Heart left ventricle (tissue), 16 donors: Measurements from ENCODE around the gene MAPK8IP2. TPM values are rescaled to one million over a fixed set of nuclear protein-coding genes. Genes with fewer than 3 reads are reported as not detected.
A peak's percentile ranks its signal among the peaks of the same experiment; 100 is the strongest.

Experiments used
- ATAC-seq, 4 donors: fragments of 200-7000 bp; cut with Tn5 transposase; one replicate each; pipeline ENCODE4 v1.9.1; 2020 to 2022; ENCODE audit warnings: moderate library complexity in 4 of 4, mild to moderate bottlenecking in 3 of 4, moderate number of reproducible peaks in 1 of 4
- DNase-seq, 5 donors: peaks; one replicate each; pipeline ENCODE4 v3.0.0-alpha.2; 2020
- H3K27ac ChIP-seq, 12 donors: fragments of 200-600 bp; sonication (generic) in 4 of 12; one replicate each; pipeline versions ENCODE4 v1.5.0 to v1.8.0; 2016 to 2022; ENCODE audit warnings: mild to moderate bottlenecking in 2 of 12
- H3K27me3 ChIP-seq, 9 donors: fragments of 200-600 bp; sonication (generic) in 2 of 9; one replicate each; pipeline versions ENCODE4 v1.5.1 to v1.8.0; 2016 to 2022; ENCODE audit warnings: mild to moderate bottlenecking in 3 of 9
- H3K36me3 ChIP-seq, 9 donors: fragments of 200-600 bp; sonication (generic) in 2 of 9; one replicate each; pipeline versions ENCODE4 v1.5.0 to v1.8.0; 2018 to 2022; ENCODE audit warnings: mild to moderate bottlenecking in 2 of 9
- H3K4me1 ChIP-seq, 12 donors: fragments of 200-600 bp; sonication (generic) in 4 of 12; one replicate each; pipeline versions ENCODE4 v1.5.0 to v1.8.0; 2016 to 2022; ENCODE audit warnings: mild to moderate bottlenecking in 3 of 12
- H3K4me3 ChIP-seq, 12 donors: fragments of 200-600 bp; sonication (generic) in 4 of 12; one replicate each; pipeline versions ENCODE4 v1.5.0 to v1.8.0; 2017 to 2022; ENCODE audit warnings: mild to moderate bottlenecking in 9 of 12, moderate library complexity in 4 of 12
- H3K9me3 ChIP-seq, 12 donors: fragments of 200-600 bp; sonication (generic) in 4 of 12; one replicate each; pipeline versions ENCODE4 v1.5.0 to v1.8.0; 2016 to 2022; ENCODE audit warnings: mild to moderate bottlenecking in 1 of 12
- CTCF ChIP-seq, 12 donors: fragments of 200-600 bp; sonication (generic) in 4 of 12; IDR thresholded peaks; one replicate each; pipeline versions ENCODE4 v1.5.0 to v1.8.0; 2018 to 2022; ENCODE audit warnings: antibody characterized with exemption in 12 of 12, mild to moderate bottlenecking in 5 of 12
- POLR2A ChIP-seq, 2 donors: fragments of 450-650 bp; IDR thresholded peaks; one replicate each; pipeline ENCODE4 v1.6.1; 2017; ENCODE audit warnings: antibody characterized with exemption in 2 of 2, mild to moderate bottlenecking in 2 of 2, moderate library complexity in 2 of 2
- WGBS, 4 donors: extraction: QIAGEN DNeasy Blood & Tissue Kit in 2 of 4; methylation state at CpG; one replicate each; pipeline versions ENCODE4 v1.1.5 to v1.1.7; 2013 to 2018; 5-methylcytosine and 5-hydroxymethylcytosine counted together
- intact Hi-C, 10 donors: fragments of 100-400 bp; cut with DNase I; formaldehyde crosslinking; loops; one replicate each; pipeline versions ENCODE4 v1.11.1 to v1.14.2; 2022
- polyA plus RNA-seq, 2 donors: library from polyadenylated mRNA; stranded (reverse); fragments of 200-250 nt; gene quantifications; one replicate each; pipeline ENCODE4 v1.2.3, GENCODE V29; 2013
- total RNA-seq, 9 donors: library from RNA; depleted of rRNA in 2 of 9; stranded (reverse); fragments of >200 nt in 2 of 9; fragmentation: NEBNext Ultra II Directional in 3 of 9; extraction: Animal tissue kit (Norgen Biotek cat#: 25700) in 3 of 9; gene quantifications; one replicate each; pipeline versions ENCODE4 v1.1.0 to v1.2.4, GENCODE V29; 2016 to 2023
- donor health status: ischemic (EF 13 %, LVEDD 7.1; RV severe dilation, severe dysfunction).
- donor health status: healthy with polysubstance abuse.
- donor health status: DM: no; HTN: yes; CAD: no.
- donor health status: DM: no; HTN: no; CAD: no.
- donor health status: ischemic (EF 25% LVEDD 6.9; RV normal size, moderate dysfunction).
- donor health status: ischemic (EF 25% LVEDD 5.7; RV mildly dilated, moderate dysfunction).
- donor health status: healthy.
- donor health status: DM: yes; HTN: yes; CAD: no.
- donor health status: ischemic (EF 35%, LVEDD 5.7; RV mildly dilated, moderate dysfunction).
- donor health status: nonischemic (EF 11% LVEDD 7.7; RV severe dilation, severe dysfunction).
- donor health status: DM: yes; HTN: yes; CAD: no.
- donor health status: PGD.
- donor health status: ischemic (EF 29% LVEDD 5.4; RV normal size, mild dysfunction).
- donor health status: nonischemic (EF 23%, LVEDD 6.1; RV moderate dilation, normal function).

Gene MAPK8IP2
- total and polyA plus RNA-seq, 11 donors = 0.09 to 0.79 (median 0.25) TPM

- no peak for TF ChIP-seq CTCF (IDR thresholded peaks at IDR 0.05)
- 87 to 90% (median 89%) methylated on average over 26 of the region's 26 CpGs for WGBS, 4 donors
- no peak for DNase-seq
- peaks cover 0 to 13% (median 0%) of the 10 kb centered on the region in 9 donors for H3K27me3 ChIP-seq
- H3K9me3 ChIP-seq = no peaks in the 10 kb centered on the region
- H3K4me3 ChIP-seq = no peak overlapping the region
- H3K36me3 ChIP-seq = no peaks in the 10 kb centered on the region
- intact Hi-C loops = loop anchor here in 2 of 10 donors (5.0 to 10.0 kb wide), 4 partner anchors 64 to 367 kb away; partner anchors contain the start of genes KLHDC7B (in 2 of the 2) and TUBGCP6 (in 1 of the 2)
- H3K27ac ChIP-seq = no peak overlapping the region
- H3K4me1 ChIP-seq = peaks cover 0 to 6% (median 0%) of the 10 kb centered on the region in 12 donors
- ATAC-seq = no peak
These were observed 10.9 kb downstream of the MAPK8IP2 start for GRCh38 chr22:50611341-50612060.

- TF ChIP-seq CTCF (IDR thresholded peaks at IDR 0.05) (no peak), POLR2A (IDR thresholded peaks at IDR 0.05) (no peak)
- 67 to 73% (median 71%) methylated on average over 6 of the region's 6 CpGs for WGBS, 4 donors
- peaks cover 0 to 7% (median 0%) of the 10 kb centered on the region in 9 donors for H3K27me3 ChIP-seq
- no peak overlapping the region for H3K27ac ChIP-seq
- no peaks in the 10 kb centered on the region for H3K9me3 ChIP-seq
- intact Hi-C loops = loop anchor here in 2 of 10 donors (5.0 to 10.0 kb wide), 4 partner anchors 65 to 367 kb away; partner anchors contain the start of genes KLHDC7B (in 2 of the 2) and TUBGCP6 (in 1 of the 2)
- DNase-seq (no peak), ATAC-seq (no peak)
- H3K4me3 ChIP-seq = no peak overlapping the region
- H3K4me1 ChIP-seq = peaks cover 0 to 6% (median 0%) of the 10 kb centered on the region in 12 donors
- H3K36me3 ChIP-seq = no peaks in the 10 kb centered on the region
These were observed 11.6 kb downstream of the MAPK8IP2 start for GRCh38 chr22:50612168-50612527.

GRCh38 chr22:50612528-50613221, 12.1 kb downstream of the MAPK8IP2 start:
- WGBS, 4 donors = 39 to 54% (median 44%) methylated on average over 23 to 31 of the region's 31 CpGs
- DNase-seq (no peak), ATAC-seq (peak in 1 of 4 donors; percentile 22)
- intact Hi-C loops = loop anchor here in 2 of 10 donors (5.0 to 10.0 kb wide), 4 partner anchors 65 to 368 kb away; partner anchors contain the start of genes KLHDC7B (in 2 of the 2) and TUBGCP6 (in 1 of the 2)
- H3K27ac ChIP-seq = no peak overlapping the region
- TF ChIP-seq POLR2A (IDR thresholded peaks at IDR 0.05) = no peak
- TF ChIP-seq CTCF (IDR thresholded peaks at IDR 0.05) = no peak
- H3K27me3 ChIP-seq = peaks cover 0 to 4% (median 0%) of the 10 kb centered on the region in 9 donors
- no peaks in the 10 kb centered on the region for H3K36me3 ChIP-seq
- no peak overlapping the region for H3K4me3 ChIP-seq
- no peaks in the 10 kb centered on the region for H3K9me3 ChIP-seq
- H3K4me1 ChIP-seq = peaks cover 0 to 6% (median 0%) of the 10 kb centered on the region in 12 donors
